PC-3 (cell line): ENCODE measurements around the gene FBF1. TPM values are rescaled to one million over a fixed set of nuclear protein-coding genes. Genes with fewer than 3 reads are reported as not detected.

Source experiments
- ATAC-seq: fragments of 200-7000 bp; cut with Tn5 transposase; 2 replicates; pipeline ENCODE4 v1.9.1; 2020; ENCODE audit warnings: mild to moderate bottlenecking, moderate library complexity
- BruUV-seq: library from RNA; stranded (reverse); fragments of 400-500 nt; replicated peaks from 2 replicates; lab custom pipeline; 2021; lab: Mats Ljungman, UMichigan
- CTCF ChIA-PET: fragments of 300-600 bp; sonication (Branson Sonifier 250); formaldehyde crosslinking; loops from one replicate; lab custom pipeline; 2022; ENCODE audit warnings: antibody characterized with exemption; lab: Charles Lee
- POLR2A ChIA-PET: fragments of 300-600 bp; sonication (Branson Sonifier 250); formaldehyde crosslinking; loops from one replicate; lab custom pipeline; 2022; ENCODE audit warnings: antibody characterized with exemption; ENCODE audit not compliant: unreplicated experiment; lab: Charles Lee
- DNase-seq: peaks from one replicate; pipeline ENCODE4 v3.0.0-alpha.2; 2015
- H2AFZ ChIP-seq: fragments of 300-600 bp; sonication (generic); 2 replicates; pipeline ENCODE4 v1.6.0; 2016; ENCODE audit warnings: antibody characterized with exemption, low read length
- H3F3A ChIP-seq: fragments of 300-600 bp; sonication (generic); one replicate; pipeline ENCODE4 v1.6.0; 2017; ENCODE audit warnings: antibody characterized with exemption, low read length, control low read depth, mild to moderate bottlenecking; ENCODE audit not compliant: unreplicated experiment
- H3K27ac ChIP-seq: fragments of 300-600 bp; sonication (generic); 2 replicates; pipeline ENCODE4 v1.5.1; 2016; ENCODE audit warnings: mild to moderate bottlenecking, low read length
- H3K27me3 ChIP-seq: fragments of 300-600 bp; sonication (generic); 2 replicates; pipeline ENCODE4 v1.6.1; 2016; ENCODE audit warnings: low read length, mixed read lengths
- H3K36me3 ChIP-seq: fragments of 300-600 bp; sonication (generic); 2 replicates; pipeline ENCODE4 v1.6.1; 2016; ENCODE audit warnings: low read depth, mixed run types, low read length, mixed read lengths
- H3K4me1 ChIP-seq: fragments of 300-600 bp; sonication (generic); 2 replicates; pipeline ENCODE4 v1.5.1; 2016; ENCODE audit warnings: low read length; ENCODE audit not compliant: insufficient read depth
- H3K4me2 ChIP-seq: fragments of 300-600 bp; sonication (generic); 2 replicates; pipeline ENCODE4 v1.6.0; 2016; ENCODE audit warnings: low read length
- H3K4me3 ChIP-seq: fragments of 300-600 bp; sonication (generic); 2 replicates; pipeline ENCODE4 v1.5.1; 2016; ENCODE audit warnings: mild to moderate bottlenecking, low read length, mixed read lengths
- H3K79me2 ChIP-seq: fragments of 300-600 bp; sonication (generic); 2 replicates; pipeline ENCODE4 v1.6.1; 2017; ENCODE audit warnings: low read length, mixed read lengths
- H3K9ac ChIP-seq: fragments of 300-600 bp; sonication (generic); 2 replicates; pipeline ENCODE4 v1.6.0; 2016; ENCODE audit warnings: mild to moderate bottlenecking, low read length
- H3K9me2 ChIP-seq: fragments of 300-600 bp; sonication (generic); replicated peaks from 2 replicates; pipeline ENCODE4 v1.6.1; 2016; ENCODE audit warnings: mixed run types, low read length, mixed read lengths
- H3K9me3 ChIP-seq: fragments of 300-600 bp; sonication (generic); 2 replicates; pipeline ENCODE4 v1.6.1; 2016; ENCODE audit warnings: low read length, mixed read lengths
- H4K20me1 ChIP-seq: fragments of 300-600 bp; sonication (generic); 2 replicates; pipeline ENCODE4 v1.6.1; 2016; ENCODE audit warnings: low read length, mixed read lengths
- CTCF ChIP-seq: fragments of 300-600 bp; sonication (generic); conservative IDR thresholded peaks from 2 replicates; pipeline ENCODE4 v1.5.1; 2017; ENCODE audit warnings: antibody characterized with exemption, low read depth, mild to moderate bottlenecking, low read length
- EZH2 ChIP-seq: fragments of 300-600 bp; sonication (generic); IDR thresholded peaks from one replicate; pipeline ENCODE4 v1.6.1; 2017; ENCODE audit warnings: antibody characterized with exemption, mild to moderate bottlenecking, low read length; ENCODE audit not compliant: unreplicated experiment
- EZH2phosphoT487 ChIP-seq: fragments of 300-600 bp; sonication (generic); IDR thresholded peaks from 2 replicates; pipeline ENCODE4 v1.6.1; 2018; ENCODE audit warnings: mild to moderate bottlenecking, antibody characterized with exemption, low read length, borderline replicate concordance
- intact Hi-C: fragments of 100-400 bp; cut with micrococcal nuclease; formaldehyde crosslinking; loops from 2 replicates; pipeline ENCODE4 v1.9.0; 2023
- total RNA-seq: library from RNA; depleted of rRNA; stranded (reverse); fragments of >200 nt; gene quantifications from 2 replicates; pipeline ENCODE4 v1.2.3, GENCODE V29; 2014

The FBF1 gene
- total RNA-seq, 1 experiment from 2014 or later, result 39.2 TPM

DNA sequence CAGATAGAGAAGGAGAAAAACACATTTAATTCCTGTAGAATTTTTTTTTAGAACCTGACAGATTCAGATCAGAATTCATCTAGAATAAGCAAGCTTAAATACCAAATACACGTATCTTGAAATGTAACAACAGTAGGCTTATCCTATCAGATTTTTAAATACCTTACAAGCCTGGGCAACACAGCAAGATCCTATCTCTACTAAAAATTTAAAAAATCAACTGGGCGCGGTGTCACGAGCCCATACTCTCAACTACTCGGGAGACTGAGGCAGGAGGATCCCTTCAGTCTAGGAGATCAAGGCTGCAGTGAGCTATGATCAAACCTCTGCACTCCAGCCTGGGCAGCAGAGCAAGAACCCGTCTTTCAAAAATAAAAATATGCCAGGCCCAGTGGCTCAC lies 24.6 kb upstream of the FBF1 start:
- Histone ChIP-seq H2AFZ (no peak overlapping the region), H3K4me1 (peaks cover 7% of the 10 kb centered on the region), H3K9me3 (no peaks in the 10 kb centered on the region), H3K79me2 (peaks cover 56% of the 10 kb centered on the region), H3K27me3 (no peaks in the 10 kb centered on the region), H3K27ac (no peak overlapping the region), H4K20me1 (0 out of 2 replicates have a peak, but pooled peaks cover 2% of the 10 kb centered on the region), H3K4me2 (no peak overlapping the region), H3K9me2 (no peaks in the 10 kb centered on the region), H3K9ac (no peak overlapping the region), H3K4me3 (no peak overlapping the region), H3F3A (peaks cover 2% of the 10 kb centered on the region), H3K36me3 (peaks cover 7% of the 10 kb centered on the region; the same call in 1 of the 2 replicates)
- ATAC-seq (no peak), DNase-seq (no peak)
- intact Hi-C loops, result no loop called here
- no TSS peak for BruUV-seq
- ChIA-PET CTCF (interaction anchor here (0.6 kb wide), 1 partner anchor 35 kb away, joined by 6 read pairs; the partner anchor contains the start of gene CDK3), POLR2A (interaction anchor here (0.9 kb wide), 1 partner anchor 24 kb away, joined by 11 read pairs; no protein-coding TSS in a partner anchor)
- TF ChIP-seq EZH2phosphoT487 (no peak), CTCF (no peak), EZH2 (no peak)

DNA sequence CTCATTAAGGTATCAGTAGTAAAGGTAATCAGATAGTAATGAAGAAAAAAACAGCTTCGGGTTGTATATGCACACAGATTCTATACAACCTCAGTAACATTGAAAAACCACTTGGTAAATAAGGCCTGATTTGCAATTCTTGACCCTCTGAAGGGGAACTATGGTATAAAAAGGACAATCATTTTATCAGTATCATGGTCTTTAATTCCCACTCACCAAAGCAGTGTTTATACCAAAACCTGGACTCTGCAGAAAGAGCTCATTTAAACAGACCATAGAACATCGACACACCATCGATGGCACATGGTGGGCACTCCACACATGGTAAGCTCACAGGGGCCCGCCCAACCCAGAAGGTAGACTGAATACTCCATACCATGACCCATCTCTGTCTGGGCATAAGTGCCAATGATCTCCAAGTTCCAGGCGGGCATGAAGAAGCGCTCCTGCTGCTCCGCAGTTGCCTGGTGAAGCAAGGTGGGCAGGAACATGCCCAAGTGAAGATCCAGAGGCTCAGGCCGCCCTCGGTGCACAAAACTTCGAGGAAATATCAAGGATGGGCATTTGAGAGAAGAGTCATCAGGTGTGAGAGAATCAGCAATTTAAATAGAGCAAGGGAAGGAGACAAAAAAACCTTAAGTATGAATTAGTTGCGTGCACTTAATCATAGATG lies 19.1 kb upstream of the FBF1 start:
- BruUV-seq, result no TSS peak
- peaks cover 21% of the 10 kb centered on the region for H3K4me1 ChIP-seq
- no peaks in the 10 kb centered on the region for H3K27me3 ChIP-seq
- H3K9me2 ChIP-seq, result no peaks in the 10 kb centered on the region
- H3K9ac ChIP-seq, result peak overlapping the region; percentile 24; the same call in 1 of the 2 replicates
- no peak overlapping the region for H3K4me3 ChIP-seq
- H3K9me3 ChIP-seq, result no peaks in the 10 kb centered on the region
- H3F3A ChIP-seq, result peaks cover 7% of the 10 kb centered on the region
- peaks cover 22% of the 10 kb centered on the region for H3K36me3 ChIP-seq
- DNase-seq, result no peak
- ATAC-seq, result peak; percentile 59
- peak overlapping the region; percentile 78 for H3K27ac ChIP-seq
- intact Hi-C loops, result loop anchor here (2.0 kb wide), 2 partner anchors 19 kb away; partner anchors contain the start of genes ACOX1, FBF1 and TEN1
- peak overlapping the region; percentile 75 for H3K4me2 ChIP-seq
- H2AFZ ChIP-seq, result no peak overlapping the region
- CTCF ChIA-PET, result interaction anchor here (0.9 kb wide), 2 partner anchors 19 to 82 kb away, joined by 4 read pairs; partner anchors contain the start of gene FBF1
- POLR2A ChIA-PET, result interaction anchor here (0.7 kb wide), 1 partner anchor 10 kb away, joined by 3 read pairs; no protein-coding TSS in a partner anchor
- TF ChIP-seq CTCF, result no peak
- TF ChIP-seq EZH2, result no peak
- no peak for TF ChIP-seq EZH2phosphoT487
- H3K79me2 ChIP-seq, result peaks cover 46% of the 10 kb centered on the region
- no peaks in the 10 kb centered on the region for H4K20me1 ChIP-seq
